Naive thymus-derived CD4-positive, alpha-beta T cell (primary cell): Measurements from ENCODE around the gene CHD9. TPM values are rescaled to one million over a fixed set of nuclear protein-coding genes. Genes with fewer than 3 reads are reported as not detected.

ENCODE experiments used
- ATAC-seq: fragments of 150-1000 bp; cut with Tn5 transposase; 2 replicates; pipeline ENCODE4 v1.10.0; 2021; ENCODE audit warnings: mild to moderate bottlenecking, moderate library complexity
- CTCF ChIA-PET: fragments of 350-600 bp; sonication (Branson Sonifier 250); formaldehyde crosslinking; loops from one replicate; lab custom pipeline; 2021; ENCODE audit warnings: antibody characterized with exemption; lab: Charles Lee
- POLR2A ChIA-PET: fragments of 350-600 bp; sonication (Branson Sonifier 250); formaldehyde crosslinking; loops from one replicate; lab custom pipeline; 2021; ENCODE audit warnings: antibody characterized with exemption, inconsistent platforms; lab: Charles Lee
- DNase-seq, 9 donors: peaks; one replicate each; pipeline versions ENCODE4 v3.0.0 to v3.0.0-alpha.2; 2020 to 2022; ENCODE audit warnings: mixed read lengths in 1 of 9
- H3K27ac ChIP-seq: one replicate; pipeline ENCODE4 v1.7.0; 2013; ENCODE audit warnings: mild to moderate bottlenecking, low read depth, low read length, moderate library complexity
- H3K27me3 ChIP-seq, 2 donors: one replicate each; pipeline ENCODE4 v1.7.0; 2013; ENCODE audit warnings: low read length in 2 of 2, mild to moderate bottlenecking in 2 of 2, moderate library complexity in 2 of 2; ENCODE audit not compliant: control insufficient read depth in 2 of 2, insufficient read depth in 2 of 2
- H3K36me3 ChIP-seq, 3 experiments: 1 replicate in 2 of 3; 2 replicates in 1 of 3; pipeline ENCODE4 v1.7.0; 2013; ENCODE audit warnings: low read length in 3 of 3, mild to moderate bottlenecking in 3 of 3, moderate library complexity in 1 of 3; ENCODE audit not compliant: insufficient read depth in 3 of 3, control insufficient read depth in 2 of 3
- H3K4me1 ChIP-seq, 2 donors: one replicate each; pipeline ENCODE4 v1.7.0; 2013; ENCODE audit warnings: low read length in 2 of 2, mild to moderate bottlenecking in 2 of 2, moderate library complexity in 1 of 2; ENCODE audit not compliant: control insufficient read depth in 2 of 2, insufficient read depth in 2 of 2
- H3K4me3 ChIP-seq: 2 replicates; pipeline ENCODE4 v1.7.0; 2013; ENCODE audit warnings: mild to moderate bottlenecking, low read length
- H3K9me3 ChIP-seq, 3 experiments: 1 replicate in 2 of 3; 2 replicates in 1 of 3; pipeline ENCODE4 v1.7.0; 2013; ENCODE audit warnings: low read length in 3 of 3; ENCODE audit not compliant: control insufficient read depth in 2 of 3
- H3K27ac Mint-ChIP-seq, 9 donors: one replicate each; pipeline ENCODE4 v1.8.0; 2020 to 2022; ENCODE audit warnings: mixed read lengths in 9 of 9, mild to moderate bottlenecking in 8 of 9, moderate library complexity in 5 of 9, inconsistent platforms in 2 of 9
- H3K27me3 Mint-ChIP-seq, 5 donors: one replicate each; pipeline ENCODE4 v1.8.0; 2021 to 2022; ENCODE audit warnings: mixed read lengths in 5 of 5, mild to moderate bottlenecking in 1 of 5
- H3K36me3 Mint-ChIP-seq, 5 donors: one replicate each; pipeline ENCODE4 v1.8.0; 2020 to 2022; ENCODE audit warnings: mixed read lengths in 5 of 5, mild to moderate bottlenecking in 3 of 5, inconsistent platforms in 1 of 5
- H3K4me1 Mint-ChIP-seq, 7 donors: one replicate each; pipeline ENCODE4 v1.8.0; 2020 to 2022; ENCODE audit warnings: mixed read lengths in 7 of 7, mild to moderate bottlenecking in 3 of 7, inconsistent platforms in 1 of 7
- H3K4me3 Mint-ChIP-seq, 10 donors: one replicate each; pipeline ENCODE4 v1.8.0; 2020 to 2022; ENCODE audit warnings: mild to moderate bottlenecking in 10 of 10, mixed read lengths in 10 of 10, moderate library complexity in 6 of 10, inconsistent platforms in 2 of 10
- H3K9me3 Mint-ChIP-seq, 11 donors: one replicate each; pipeline ENCODE4 v1.8.0; 2020 to 2022; ENCODE audit warnings: mixed read lengths in 11 of 11, mild to moderate bottlenecking in 4 of 11, inconsistent platforms in 1 of 11, moderate library complexity in 1 of 11
- intact Hi-C, 2 donors: fragments of 100-400 bp; cut with micrococcal nuclease; formaldehyde crosslinking; loops; one replicate each; pipeline ENCODE4 v1.15.1; 2023
- polyA plus RNA-seq, 2 donors: library from polyadenylated mRNA; unstranded; fragments of 300-500 nt; fragmentation: Illumina TruSeq; gene quantifications; one replicate each; pipeline ENCODE4 v1.2.3, GENCODE V29; 2021
- total RNA-seq, 6 experiments: library from RNA in 5 of 6; stranded (reverse) in 5 of 6; gene quantifications; 1 replicate in 5 of 6; 2 replicates in 1 of 6; pipeline ENCODE4 v1.2.3 and lab custom pipeline; 2021 to 2026

CHD9 gene
- total and polyA plus RNA-seq, 7 experiments from 2014 or later, result 23.8 to 46.4 (median 30.6) TPM

- Mint-ChIP-seq H3K9me3 (peaks cover 0 to 2% (median 0%) of the 10 kb centered on the region in 11 donors), H3K36me3 (peaks cover 0 to 1% (median 0%) of the 10 kb centered on the region in 5 donors), H3K4me3 (peak overlapping the region in 7 of 10 donors; percentile 49 to 94 (median 77)), H3K27me3 (peaks cover 0 to 6% (median 0%) of the 10 kb centered on the region in 5 donors), H3K4me1 (peaks cover 7 to 29% (median 13%) of the 10 kb centered on the region in 7 donors), H3K27ac (peak overlapping the region in 2 of 9 donors; percentile 40 to 57)
- H3K27me3 ChIP-seq, result no peaks in the 10 kb centered on the region
- DNase-seq, result no peak
- ChIA-PET POLR2A (no interaction called here), CTCF (no interaction called here)
- peaks cover 0 to 4% of the 10 kb centered on the region in 2 donors for H3K4me1 ChIP-seq
- intact Hi-C loops, result loop anchor here (2.0 to 5.0 kb wide), 4 partner anchors 32 to 380 kb away; no protein-coding TSS in a partner anchor
- peak overlapping the region; percentile 73 for H3K27ac ChIP-seq
- no peak for ATAC-seq
- H3K9me3 ChIP-seq, result no peaks in the 10 kb centered on the region
- peak overlapping the region; percentile 77 for H3K4me3 ChIP-seq
- H3K36me3 ChIP-seq, result peaks cover 0 to 3% (median 0%) of the 10 kb centered on the region in 3 experiments
These were observed 76.2 kb downstream of the CHD9 start for GRCh38 chr16:53131050-53131362.

GRCh38 chr16:53131363-53132071 lies 76.7 kb downstream of the CHD9 start:
- Histone ChIP-seq H3K27ac (peak overlapping the region; percentile 74), H3K4me3 (peak overlapping the region; percentile 73), H3K27me3 (no peaks in the 10 kb centered on the region), H3K4me1 (peaks cover 0 to 4% of the 10 kb centered on the region in 2 donors), H3K9me3 (no peaks in the 10 kb centered on the region), H3K36me3 (peaks cover 0 to 3% (median 0%) of the 10 kb centered on the region in 3 experiments)
- POLR2A ChIA-PET, result interaction anchor here (0.6 kb wide), 1 partner anchor 376 kb away, joined by 3 read pairs; no protein-coding TSS in a partner anchor
- intact Hi-C loops, result loop anchor here (2.0 to 5.0 kb wide), 5 partner anchors 33 to 379 kb away; no protein-coding TSS in a partner anchor
- peak; percentile 26 to 78 (median 43) for DNase-seq
- Mint-ChIP-seq H3K4me3 (peak overlapping the region; percentile 72 to 94 (median 92)), H3K9me3 (peaks cover 0 to 2% (median 0%) of the 10 kb centered on the region in 11 donors), H3K27me3 (peaks cover 0 to 6% (median 0%) of the 10 kb centered on the region in 5 donors), H3K4me1 (peaks cover 7 to 29% (median 13%) of the 10 kb centered on the region in 7 donors), H3K36me3 (peaks cover 0 to 1% (median 0%) of the 10 kb centered on the region in 5 donors), H3K27ac (peak overlapping the region in 8 of 9 donors; percentile 22 to 95 (median 82))
- CTCF ChIA-PET, result no interaction called here
- ATAC-seq, result peak; percentile 11

- ATAC-seq (no peak), DNase-seq (no peak)
- peaks cover 0 to 3% (median 0%) of the 10 kb centered on the region in 3 experiments for H3K36me3 ChIP-seq
- ChIA-PET CTCF (no interaction called here), POLR2A (interaction anchor here (0.6 kb wide), 2 partner anchors 375 to 691 kb away, joined by 3 to 4 read pairs; no protein-coding TSS in a partner anchor)
- Mint-ChIP-seq H3K27ac (peak overlapping the region in 6 of 9 donors; percentile 22 to 95 (median 77)), H3K4me3 (peak overlapping the region; percentile 43 to 94 (median 90)), H3K9me3 (peaks cover 0 to 2% (median 0%) of the 10 kb centered on the region in 11 donors), H3K36me3 (peaks cover 0 to 1% (median 0%) of the 10 kb centered on the region in 5 donors), H3K4me1 (peaks cover 7 to 29% (median 13%) of the 10 kb centered on the region in 7 donors), H3K27me3 (peaks cover 0 to 6% (median 0%) of the 10 kb centered on the region in 5 donors)
- intact Hi-C loops, result loop anchor here (2.0 to 5.0 kb wide), 2 partner anchors 150 to 240 kb away; no protein-coding TSS in a partner anchor
- no peak overlapping the region for H3K27ac ChIP-seq
- H3K4me1 ChIP-seq, result peaks cover 0 to 4% of the 10 kb centered on the region in 2 donors
- H3K9me3 ChIP-seq, result no peaks in the 10 kb centered on the region
- H3K27me3 ChIP-seq, result no peaks in the 10 kb centered on the region
- H3K4me3 ChIP-seq, result no peak overlapping the region
These were observed 77.6 kb downstream of the CHD9 start for GRCh38 chr16:53132406-53132805.

- ATAC-seq (no peak), DNase-seq (no peak)
- H3K27ac Mint-ChIP-seq, result peak overlapping the region in 1 of 9 donors; percentile 5
- peaks cover 0 to 3% (median 0%) of the 10 kb centered on the region in 5 donors for H3K36me3 Mint-ChIP-seq
- no peaks in the 10 kb centered on the region for H3K27me3 ChIP-seq
- H3K27me3 Mint-ChIP-seq, result peaks cover 0 to 2% (median 0%) of the 10 kb centered on the region in 5 donors
- H3K9me3 ChIP-seq, result no peaks in the 10 kb centered on the region
- H3K36me3 ChIP-seq, result peaks cover 0 to 3% (median 0%) of the 10 kb centered on the region in 3 experiments
- peaks cover 2 to 17% (median 10%) of the 10 kb centered on the region in 7 donors for H3K4me1 Mint-ChIP-seq
- H3K4me3 ChIP-seq, result no peak overlapping the region
- ChIA-PET CTCF (no interaction called here), POLR2A (no interaction called here)
- H3K4me1 ChIP-seq, result no peaks in the 10 kb centered on the region
- intact Hi-C loops, result no loop called here
- no peak overlapping the region for H3K4me3 Mint-ChIP-seq
- H3K27ac ChIP-seq, result no peak overlapping the region
- H3K9me3 Mint-ChIP-seq, result peaks cover 0 to 2% (median 0%) of the 10 kb centered on the region in 11 donors
These were observed 80.5 kb downstream of the CHD9 start for GRCh38 chr16:53135329-53135728.

- DNase-seq (no peak), ATAC-seq (no peak)
- CTCF ChIA-PET, result interaction anchor here (1.0 kb wide), 1 partner anchor 17 kb away, joined by 3 read pairs; no protein-coding TSS in a partner anchor
- Mint-ChIP-seq H3K4me3 (no peak overlapping the region), H3K9me3 (no peaks in the 10 kb centered on the region), H3K36me3 (peaks cover 0 to 7% (median 0%) of the 10 kb centered on the region in 5 donors), H3K4me1 (peaks cover 0 to 11% (median 6%) of the 10 kb centered on the region in 7 donors), H3K27ac (peak overlapping the region in 1 of 9 donors; percentile 29), H3K27me3 (no peaks in the 10 kb centered on the region)
- H3K4me1 ChIP-seq, result no peaks in the 10 kb centered on the region
- H3K36me3 ChIP-seq, result no peaks in the 10 kb centered on the region
- intact Hi-C loops, result no loop called here
- H3K27ac ChIP-seq, result no peak overlapping the region
- no peaks in the 10 kb centered on the region for H3K27me3 ChIP-seq
- POLR2A ChIA-PET, result interaction anchor here (1.0 kb wide), 1 partner anchor 10 kb away, joined by 3 read pairs; no protein-coding TSS in a partner anchor
- H3K4me3 ChIP-seq, result no peak overlapping the region
- no peaks in the 10 kb centered on the region for H3K9me3 ChIP-seq
These were observed 88.2 kb downstream of the CHD9 start for GRCh38 chr16:53142823-53143568.

GRCh38 chr16:53147500-53148065 lies 92.8 kb downstream of the CHD9 start:
- peaks cover 3 to 19% (median 7%) of the 10 kb centered on the region in 5 donors for H3K36me3 Mint-ChIP-seq
- H3K4me1 ChIP-seq, result no peaks in the 10 kb centered on the region
- no peak overlapping the region for H3K4me3 Mint-ChIP-seq
- peaks cover 0 to 6% (median 0%) of the 10 kb centered on the region in 3 experiments for H3K9me3 ChIP-seq
- no peak overlapping the region for H3K4me3 ChIP-seq
- no peak for ATAC-seq
- no peaks in the 10 kb centered on the region for H3K27me3 ChIP-seq
- H3K27me3 Mint-ChIP-seq, result no peaks in the 10 kb centered on the region
- peaks cover 0 to 13% (median 4%) of the 10 kb centered on the region in 7 donors for H3K4me1 Mint-ChIP-seq
- no peak overlapping the region for H3K27ac ChIP-seq
- no peak for DNase-seq
- H3K9me3 Mint-ChIP-seq, result peaks cover 0 to 7% (median 2%) of the 10 kb centered on the region in 11 donors
- intact Hi-C loops, result no loop called here
- H3K27ac Mint-ChIP-seq, result peak overlapping the region in 1 of 9 donors; percentile 26
- CTCF ChIA-PET, result no interaction called here
- H3K36me3 ChIP-seq, result no peaks in the 10 kb centered on the region
- POLR2A ChIA-PET, result no interaction called here
